GM12878 (cell line): Measurements from ENCODE around the gene SSBP2. TPM values are rescaled to one million over a fixed set of nuclear protein-coding genes. Genes with fewer than 3 reads are reported as not detected.

Source experiments
- ATAC-seq: fragments of 200-7000 bp; cut with Tn5 transposase; 3 replicates; pipeline ENCODE4 v1.9.1; 2020; ENCODE audit warnings: mild to moderate bottlenecking, moderate library complexity
- BruUV-seq: library from RNA; stranded (reverse); fragments of 400-500 nt; replicated peaks from 2 replicates; lab custom pipeline; 2021; lab: Mats Ljungman, UMichigan
- CTCF ChIA-PET: fragments of 300-600 bp; sonication (Branson Sonifier 250); formaldehyde crosslinking; extraction: SDS; loops from one replicate; lab custom pipeline; 2021; ENCODE audit warnings: inconsistent platforms; lab: Yijun Ruan, JAX
- POLR2A ChIA-PET: fragments of 350-600 bp; formaldehyde crosslinking; extraction: SDS; loops from one replicate; lab custom pipeline; 2021; ENCODE audit warnings: inconsistent platforms; lab: Charles Lee
- RAD21 ChIA-PET: fragments of 300-600 bp; sonication (Branson Sonifier 250); formaldehyde crosslinking; loops from one replicate; lab custom pipeline; 2023; ENCODE audit warnings: antibody characterized with exemption; ENCODE audit not compliant: unreplicated experiment; lab: Charles Lee
- SMC1A ChIA-PET: fragments of 300-600 bp; sonication (Branson Sonifier 250); formaldehyde crosslinking; loops from one replicate; lab custom pipeline; 2023; ENCODE audit not compliant: unreplicated experiment, uncharacterized antibody; lab: Charles Lee
- DNase-seq: peaks from one replicate; pipeline ENCODE4 v3.0.0-alpha.2; 2011; ENCODE audit warnings: low read depth, low spot score
- FAIRE-seq: peaks from 3 replicates; lab custom pipeline; 2011; peaks lifted over from hg19 to GRCh38; lab: Jason Lieb, UNC
- H2AFZ ChIP-seq: 2 replicates; pipeline ENCODE4 v1.6.0; 2011; ENCODE audit warnings: low read depth, low read length, control low read depth; ENCODE audit not compliant: control insufficient read depth
- H3K27ac ChIP-seq: 2 replicates; pipeline ENCODE4 v1.5.1; 2011; ENCODE audit warnings: control low read depth; ENCODE audit not compliant: control insufficient read depth, insufficient read depth
- H3K27me3 ChIP-seq, 2 experiments: replicated peaks in 1 of 2; 2 replicates each; pipeline versions ENCODE4 v1.6.0 to v1.6.1; 2011; ENCODE audit warnings: low read length in 1 of 2; ENCODE audit not compliant: control insufficient read depth in 2 of 2, insufficient read depth in 2 of 2
- H3K36me3 ChIP-seq, 2 experiments: 2 replicates each; pipeline ENCODE4 v1.5.1; 2011; ENCODE audit warnings: low read length in 1 of 2; ENCODE audit not compliant: control insufficient read depth in 2 of 2, insufficient read depth in 2 of 2
- H3K4me1 ChIP-seq: 2 replicates; pipeline ENCODE4 v1.6.1; 2011; ENCODE audit warnings: mild to moderate bottlenecking, low read length, moderate library complexity, mixed read lengths; ENCODE audit not compliant: control insufficient read depth, insufficient read depth
- H3K4me2 ChIP-seq: 2 replicates; pipeline ENCODE4 v1.6.0; 2011; ENCODE audit warnings: control low read depth; ENCODE audit not compliant: control insufficient read depth, insufficient read depth
- H3K4me3 ChIP-seq: fragments of 200-600 bp; sonication (generic); 2 replicates; pipeline ENCODE4 v1.5.1; 2016
- H3K79me2 ChIP-seq: 2 replicates; pipeline ENCODE4 v1.6.0; 2011; ENCODE audit warnings: low read length; ENCODE audit not compliant: control insufficient read depth, insufficient read depth
- H3K9ac ChIP-seq: 2 replicates; pipeline ENCODE4 v1.8.0; 2011; ENCODE audit warnings: low read length, control low read depth, mixed read lengths; ENCODE audit not compliant: control insufficient read depth, insufficient read depth
- H3K9me3 ChIP-seq: replicated peaks from 3 replicates; pipeline ENCODE4 v1.5.1; 2011; ENCODE audit warnings: mild to moderate bottlenecking, low read length; ENCODE audit not compliant: control insufficient read depth, insufficient read depth
- H4K20me1 ChIP-seq: 2 replicates; pipeline ENCODE4 v1.6.0; 2011; ENCODE audit not compliant: control insufficient read depth, insufficient read depth
- CTCF ChIP-seq, 3 experiments: IDR thresholded peaks in 2 of 3; conservative IDR thresholded peaks in 1 of 3; 2 replicates each; pipeline ENCODE4 v1.5.1; 2011; ENCODE audit warnings: low read depth in 3 of 3, low read length in 3 of 3, mild to moderate bottlenecking in 3 of 3, control low read depth in 2 of 3, moderate library complexity in 2 of 3, inconsistent platforms in 1 of 3, mixed read lengths in 1 of 3; ENCODE audit not compliant: control insufficient read depth in 2 of 3, insufficient read depth in 1 of 3; ENCODE audit errors: extremely low read depth in 1 of 3
- IRF4 ChIP-seq: IDR thresholded peaks from 2 replicates; pipeline ENCODE4 v1.6.1; 2011; ENCODE audit warnings: low read depth, low read length
- IRF5 ChIP-seq: fragments of 450-650 bp; IDR thresholded peaks from 2 replicates; pipeline ENCODE4 v1.6.1; 2017; ENCODE audit warnings: borderline replicate concordance
- MEF2B ChIP-seq: fragments of 450-650 bp; IDR thresholded peaks from 2 replicates; pipeline ENCODE4 v1.6.1; 2018; ENCODE audit warnings: mild to moderate bottlenecking, moderate library complexity; ENCODE audit not compliant: partially characterized antibody, poor library complexity, severe bottlenecking
- NBN ChIP-seq: fragments of 450-650 bp; IDR thresholded peaks from 2 replicates; pipeline ENCODE4 v1.6.1; 2016
- NRF1 ChIP-seq: conservative IDR thresholded peaks from 2 replicates; pipeline ENCODE4 v1.6.1; 2011; ENCODE audit warnings: mild to moderate bottlenecking, low read depth, low read length, improper control_type of control experiment
- PBX3 ChIP-seq: IDR thresholded peaks from 2 replicates; pipeline ENCODE4 v1.6.1; 2011; ENCODE audit warnings: mild to moderate bottlenecking, low read depth, low read length, moderate library complexity; ENCODE audit not compliant: insufficient replicate concordance
- POLR2A ChIP-seq: IDR thresholded peaks from 2 replicates; pipeline ENCODE4 v1.6.1; 2011; ENCODE audit warnings: low read depth, mild to moderate bottlenecking, low read length
- POLR2AphosphoS2 ChIP-seq: IDR thresholded peaks from 2 replicates; pipeline ENCODE4 v1.6.1; 2011; ENCODE audit warnings: low read depth, mild to moderate bottlenecking, low read length, improper control_type of control experiment, moderate library complexity
- RAD21 ChIP-seq: IDR thresholded peaks from 2 replicates; pipeline ENCODE4 v1.6.1; 2011; ENCODE audit warnings: mild to moderate bottlenecking, low read depth, low read length, moderate library complexity; ENCODE audit not compliant: insufficient read depth
- RAD51 ChIP-seq: fragments of 450-650 bp; IDR thresholded peaks from 2 replicates; pipeline ENCODE4 v1.6.1; 2016; ENCODE audit warnings: moderate library complexity, mild to moderate bottlenecking, inconsistent platforms
- RBBP5 ChIP-seq: fragments of 200-600 bp; sonication (generic); conservative IDR thresholded peaks from 2 replicates; pipeline ENCODE4 v1.6.1; 2016
- RELB ChIP-seq: fragments of 450-650 bp; IDR thresholded peaks from 2 replicates; pipeline ENCODE4 v1.6.1; 2017; ENCODE audit warnings: low read depth, mild to moderate bottlenecking, moderate library complexity
- SMC3 ChIP-seq: IDR thresholded peaks from 2 replicates; pipeline ENCODE4 v1.6.1; 2011; ENCODE audit warnings: low read length, improper control_type of control experiment, borderline replicate concordance
- ZNF384 ChIP-seq: IDR thresholded peaks from 2 replicates; pipeline ENCODE4 v1.6.1; 2012; ENCODE audit warnings: low read depth, mild to moderate bottlenecking, low read length, improper control_type of control experiment, borderline replicate concordance
- WGBS: methylation state at CpG from one replicate; pipeline ENCODE4 v1.1.6; 2016; ENCODE audit warnings: low lambda C conversion rate; ENCODE audit not compliant: insufficient replicate concordance, insufficient coverage; ENCODE audit errors: missing lambda C conversion rate; 5-methylcytosine and 5-hydroxymethylcytosine counted together
- in situ Hi-C: fragments of 300-500 bp; cut with MboI; formaldehyde crosslinking; loops from 9 replicates; pipeline ENCODE4 v1.14.3; 2018; ENCODE audit warnings: mixed read lengths
- intact Hi-C: fragments of 100-400 bp; cut with micrococcal nuclease; formaldehyde crosslinking; loops from one replicate; pipeline ENCODE4 v1.14.2; 2022; ENCODE audit not compliant: unreplicated experiment
- polyA plus RNA-seq, 11 experiments: library from polyadenylated mRNA; depleted of rRNA in 4 of 11; unstranded in 6 of 11; stranded (reverse) in 5 of 11; fragments of >200 nt; fragmentation: Nextera tagmentation in 4 of 11; fragmentation: Illumina TruSeq in 1 of 11; extraction: Ambion mirVana in 4 of 11; extraction: Trizol in 1 of 11; gene quantifications; 1 replicate in 1 of 11; 2 replicates in 10 of 11; pipeline versions ENCODE4 v1.2.1 to v1.2.3, GENCODE V29; 2011 to 2016; ENCODE audit warnings: inconsistent platforms in 2 of 11, missing spikeins in 2 of 11, low read depth in 1 of 11
- total RNA-seq, 4 experiments: library from RNA; depleted of rRNA in 3 of 4; stranded (reverse); fragments of >200 nt in 3 of 4; fragmentation: Illumina TruSeq in 1 of 4; extraction: Trizol in 1 of 4; gene quantifications; 2 replicates each; pipeline versions ENCODE4 v1.2.1 to v1.2.3, GENCODE V29; 2013 to 2021

The SSBP2 gene
- total and polyA plus RNA-seq, 10 of the 15 experiments (the other 5 are each of a cell fraction or from before 2014, with no cell fraction given), result 52.2 to 132 (median 110) TPM

GRCh38 chr5:81426359-81427030 lies 324.4 kb downstream of the SSBP2 start (continued):
- TF ChIP-seq IRF4 (no peak), MEF2B (no peak), POLR2AphosphoS2 (no peak), PBX3 (no peak), POLR2A (no peak), RELB (no peak), NRF1 (no peak), NBN (no peak), RBBP5 (no peak)

- WGBS, result 2% methylated on average over 2 of the region's 2 CpGs
- no peak overlapping the region for H3K9ac ChIP-seq
- intact Hi-C loops, result loop anchor here (1.0 to 10.0 kb wide), 4 partner anchors 329 to 741 kb away; partner anchors contain the start of gene SSBP2
Measured at GRCh38 chr5:81425569-81425968, 325.3 kb downstream of the SSBP2 start.

More at GRCh38 chr5:81425569-81425968, 325.3 kb downstream of the SSBP2 start:
- no peak overlapping the region for H3K4me2 ChIP-seq
- in situ Hi-C loops, result loop anchor here (10.0 kb wide), 1 partner anchor 799 kb away; no protein-coding TSS in a partner anchor
- ATAC-seq (peak; percentile 84), DNase-seq (no peak)
- no peaks in the 10 kb centered on the region for H3K79me2 ChIP-seq
- no peaks in the 10 kb centered on the region for H3K27me3 ChIP-seq
- no peak overlapping the region for H2AFZ ChIP-seq
- ChIA-PET CTCF (interaction anchor here (0.7 to 7.2 kb wide), 33 partner anchors 8 to 834 kb away, joined by 3 to 87 read pairs (median 4); no protein-coding TSS in a partner anchor), POLR2A (interaction anchor here (1.5 kb wide), 1 partner anchor 740 kb away, joined by 7 read pairs; no protein-coding TSS in a partner anchor)
- no peak overlapping the region for H3K27ac ChIP-seq
- H3K9me3 ChIP-seq, result no peaks in the 10 kb centered on the region
- no peaks in the 10 kb centered on the region for H3K4me1 ChIP-seq
- H4K20me1 ChIP-seq, result no peaks in the 10 kb centered on the region
- TF ChIP-seq RAD21 (peak; percentile 60), RAD51 (no peak), ZNF384 (peak; percentile 86), IRF5 (no peak), CTCF (IDR thresholded peaks at IDR 0.05 in 2 of 3, conservative IDR thresholded peaks at IDR 0.05 in 1 of 3; ENCODE audit: control insufficient read depth in 2 of 3, extremely low read depth in 1 of 3, insufficient read depth in 1 of 3, low read depth in 3 of 3, low read length in 3 of 3) (peak; percentile 36 to 55 (median 48); a peak in 4 of 6 replicates), SMC3 (peak; percentile 53; the same call in 1 of the 2 replicates)
- TF ChIP-seq, all 136 proteins: peak for 4
- Histone ChIP-seq H3K4me3 (no peak overlapping the region), H3K36me3 (peaks cover 0 to 5% of the 10 kb centered on the region in 2 experiments; a peak in 2 of 4 replicates)
- peak; percentile 41 for FAIRE-seq
- no TSS peak for BruUV-seq
- ChIA-PET RAD21 (interaction anchor here (0.9 to 7.6 kb wide), 8 partner anchors 124 to 800 kb away, joined by 3 to 97 read pairs (median 4); partner anchors contain the start of gene ZCCHC9), SMC1A (interaction anchor here (0.6 to 6.4 kb wide), 16 partner anchors 18 to 800 kb away, joined by 3 to 95 read pairs (median 3); no protein-coding TSS in a partner anchor)
